ENCODE measurements around the gene ADAMTS2.

The ADAMTS2 gene

DNA sequence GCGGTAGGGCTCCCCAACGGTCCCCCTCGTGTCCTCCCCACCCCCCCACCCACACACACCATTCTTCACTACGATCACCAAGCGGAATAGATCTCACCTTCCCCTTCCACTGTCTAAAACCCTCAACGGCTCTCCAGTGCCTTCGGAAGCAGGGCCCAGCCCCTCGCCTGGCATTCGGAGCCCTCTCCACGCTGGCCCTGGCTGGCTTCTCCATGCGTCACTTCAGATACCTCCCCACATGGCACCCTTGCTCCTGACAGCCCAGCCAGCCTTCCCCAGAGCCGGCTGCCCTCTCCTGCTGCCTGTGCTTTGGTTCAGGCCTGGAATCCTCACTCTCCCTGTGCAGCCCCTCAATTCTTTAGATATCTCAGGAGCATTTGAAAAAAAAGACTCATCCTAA, 158.5 kb downstream of the ADAMTS2 start:
- Histone ChIP-seq H3K36me3 (ENCODE audit: control insufficient read depth in 1 of 2, insufficient read depth in 2 of 2, low read depth in 1 of 2, low read length in 2 of 2) (no peaks in the 10 kb centered on the region), H3K9me3 (ENCODE audit: control insufficient read depth, low read length) (no peaks in the 10 kb centered on the region), H3K79me1 (replicated peaks; ENCODE audit: low read length, poor library complexity, severe bottlenecking) (no peaks in the 10 kb centered on the region), H2AFZ (ENCODE audit: low read depth, low read length) (no peak overlapping the region), H3K4me3 (ENCODE audit: insufficient read depth in 1 of 2, low read depth in 1 of 2, low read length in 2 of 2) (no peak overlapping the region), H3K27me3 (ENCODE audit: control insufficient read depth in 1 of 2, insufficient read depth in 1 of 2, low read length in 2 of 2) (no peaks in the 10 kb centered on the region), H3K4ac (ENCODE audit: low read depth in 1 of 2, low read length in 2 of 2) (no peak overlapping the region), H3K14ac (ENCODE audit: low read length in 2 of 2) (peak overlapping the region; percentile 27 to 82), H2BK15ac (ENCODE audit: low read depth, poor library complexity, severe bottlenecking) (no peak overlapping the region), H4K91ac (ENCODE audit: low read length) (no peak overlapping the region), H3K23ac (ENCODE audit: low read length in 2 of 2) (no peak overlapping the region), H3K27ac (ENCODE audit: low read length, poor library complexity, severe bottlenecking) (no peak overlapping the region), H2BK12ac (ENCODE audit: low read length in 2 of 2) (no peak overlapping the region), H2BK5ac (ENCODE audit: low read depth, low read length, poor library complexity, severe bottlenecking) (no peak overlapping the region), H4K8ac (ENCODE audit: low read length) (no peak overlapping the region), H2AK5ac (ENCODE audit: low read length, severe bottlenecking) (no peak overlapping the region), H3K9ac (ENCODE audit: low read length) (no peak overlapping the region), H2BK120ac (ENCODE audit: low read depth, low read length) (no peak overlapping the region), H3K4me1 (ENCODE audit: control insufficient read depth, insufficient read depth, low read depth, low read length) (no peaks in the 10 kb centered on the region), H3K18ac (ENCODE audit: low read depth in 1 of 2, low read length in 2 of 2) (peak overlapping the region in 1 of 2 experiments; percentile 73), H3K4me2 (ENCODE audit: low read length, poor library complexity, severe bottlenecking) (no peak overlapping the region)
- no peak for DNase-seq
- WGBS, result 82% methylated on average over 12 of the region's 12 CpGs

DNA sequence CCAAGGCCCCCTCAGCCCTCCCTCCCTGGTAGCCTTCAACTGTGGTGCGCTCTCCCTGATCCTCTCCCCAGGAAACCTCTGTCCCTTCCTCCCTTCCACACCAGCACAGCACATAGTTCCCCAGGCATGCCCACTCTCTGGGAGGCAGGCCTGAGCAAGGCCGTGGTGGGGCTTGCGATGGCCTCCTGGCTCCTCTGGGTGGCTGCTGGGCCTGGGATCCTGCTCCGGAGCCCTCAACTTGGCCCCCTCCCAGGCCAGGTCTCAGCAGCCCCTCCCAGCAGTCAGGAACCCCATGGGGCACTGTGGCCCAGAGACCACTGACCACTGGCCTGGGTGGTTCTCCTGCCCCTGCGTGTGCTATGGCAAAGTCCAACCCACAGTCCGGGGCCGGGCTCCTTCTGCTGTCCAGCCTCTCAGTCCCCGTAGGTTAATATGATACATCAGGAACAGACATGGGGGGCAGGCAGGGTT, 159.3 kb downstream of the ADAMTS2 start:
- Histone ChIP-seq H3K14ac (ENCODE audit: low read length in 2 of 2) (peak overlapping the region in 1 of 2 experiments; percentile 89), H2BK12ac (ENCODE audit: low read length in 2 of 2) (peak overlapping the region in 1 of 2 experiments; percentile 54), H3K18ac (ENCODE audit: low read depth in 1 of 2, low read length in 2 of 2) (peak overlapping the region; percentile 38 to 57), H3K4me1 (ENCODE audit: control insufficient read depth, insufficient read depth, low read depth, low read length) (no peaks in the 10 kb centered on the region), H3K4me3 (ENCODE audit: insufficient read depth in 1 of 2, low read depth in 1 of 2, low read length in 2 of 2) (no peak overlapping the region), H3K4me2 (ENCODE audit: low read length, poor library complexity, severe bottlenecking) (no peak overlapping the region), H3K23ac (ENCODE audit: low read length in 2 of 2) (no peak overlapping the region), H2BK5ac (ENCODE audit: low read depth, low read length, poor library complexity, severe bottlenecking) (no peak overlapping the region), H3K79me1 (replicated peaks; ENCODE audit: low read length, poor library complexity, severe bottlenecking) (no peaks in the 10 kb centered on the region), H2AK5ac (ENCODE audit: low read length, severe bottlenecking) (no peak overlapping the region), H3K27ac (ENCODE audit: low read length, poor library complexity, severe bottlenecking) (no peak overlapping the region), H2AFZ (ENCODE audit: low read depth, low read length) (no peak overlapping the region), H2BK120ac (ENCODE audit: low read depth, low read length) (no peak overlapping the region), H3K9ac (ENCODE audit: low read length) (no peak overlapping the region), H4K91ac (ENCODE audit: low read length) (peak overlapping the region; percentile 62), H4K8ac (ENCODE audit: low read length) (peak overlapping the region; percentile 4), H3K4ac (ENCODE audit: low read depth in 1 of 2, low read length in 2 of 2) (no peak overlapping the region), H3K27me3 (ENCODE audit: control insufficient read depth in 1 of 2, insufficient read depth in 1 of 2, low read length in 2 of 2) (no peaks in the 10 kb centered on the region), H3K36me3 (ENCODE audit: control insufficient read depth in 1 of 2, insufficient read depth in 2 of 2, low read depth in 1 of 2, low read length in 2 of 2) (peaks cover 0 to 7% of the 10 kb centered on the region in 2 experiments), H3K9me3 (ENCODE audit: control insufficient read depth, low read length) (no peaks in the 10 kb centered on the region), H2BK15ac (ENCODE audit: low read depth, poor library complexity, severe bottlenecking) (no peak overlapping the region)
- WGBS, result 91% methylated on average over 8 of the region's 8 CpGs
- no peak for DNase-seq

GRCh38 chr5:179185256-179185940, 159.9 kb downstream of the ADAMTS2 start:
- peak overlapping the region in 1 of 2 experiments; percentile 57 for H3K18ac ChIP-seq (ENCODE audit: low read depth in 1 of 2, low read length in 2 of 2)
- H2AFZ ChIP-seq (ENCODE audit: low read depth, low read length), result no peak overlapping the region
- H3K14ac ChIP-seq (ENCODE audit: low read length in 2 of 2), result peak overlapping the region in 1 of 2 experiments; percentile 89
- no peaks in the 10 kb centered on the region for H3K79me1 ChIP-seq (replicated peaks; ENCODE audit: low read length, poor library complexity, severe bottlenecking)
- H3K23ac ChIP-seq (ENCODE audit: low read length in 2 of 2), result peak overlapping the region in 1 of 2 experiments; percentile 51
- H3K27ac ChIP-seq (ENCODE audit: low read length, poor library complexity, severe bottlenecking), result no peak overlapping the region
- H3K4ac ChIP-seq (ENCODE audit: low read depth in 1 of 2, low read length in 2 of 2), result no peak overlapping the region
- H4K91ac ChIP-seq (ENCODE audit: low read length), result no peak overlapping the region
- no peaks in the 10 kb centered on the region for H3K9me3 ChIP-seq (ENCODE audit: control insufficient read depth, low read length)
- no peak for DNase-seq
- no peak overlapping the region for H2BK120ac ChIP-seq (ENCODE audit: low read depth, low read length)
- H3K36me3 ChIP-seq (ENCODE audit: control insufficient read depth in 1 of 2, insufficient read depth in 2 of 2, low read depth in 1 of 2, low read length in 2 of 2), result peaks cover 0 to 13% of the 10 kb centered on the region in 2 experiments
- H4K8ac ChIP-seq (ENCODE audit: low read length), result no peak overlapping the region
- peak overlapping the region in 1 of 2 experiments; percentile 54 for H2BK12ac ChIP-seq (ENCODE audit: low read length in 2 of 2)
- no peak overlapping the region for H3K4me2 ChIP-seq (ENCODE audit: low read length, poor library complexity, severe bottlenecking)
- H2BK5ac ChIP-seq (ENCODE audit: low read depth, low read length, poor library complexity, severe bottlenecking), result no peak overlapping the region
- H3K4me1 ChIP-seq (ENCODE audit: control insufficient read depth, insufficient read depth, low read depth, low read length), result no peaks in the 10 kb centered on the region
- H2AK5ac ChIP-seq (ENCODE audit: low read length, severe bottlenecking), result no peak overlapping the region
- H3K27me3 ChIP-seq (ENCODE audit: control insufficient read depth in 1 of 2, insufficient read depth in 1 of 2, low read length in 2 of 2), result no peaks in the 10 kb centered on the region
- no peak overlapping the region for H3K4me3 ChIP-seq (ENCODE audit: insufficient read depth in 1 of 2, low read depth in 1 of 2, low read length in 2 of 2)
- 89% methylated on average over 16 of the region's 16 CpGs for WGBS
- no peak overlapping the region for H3K9ac ChIP-seq (ENCODE audit: low read length)
- no peak overlapping the region for H2BK15ac ChIP-seq (ENCODE audit: low read depth, poor library complexity, severe bottlenecking)

DNA sequence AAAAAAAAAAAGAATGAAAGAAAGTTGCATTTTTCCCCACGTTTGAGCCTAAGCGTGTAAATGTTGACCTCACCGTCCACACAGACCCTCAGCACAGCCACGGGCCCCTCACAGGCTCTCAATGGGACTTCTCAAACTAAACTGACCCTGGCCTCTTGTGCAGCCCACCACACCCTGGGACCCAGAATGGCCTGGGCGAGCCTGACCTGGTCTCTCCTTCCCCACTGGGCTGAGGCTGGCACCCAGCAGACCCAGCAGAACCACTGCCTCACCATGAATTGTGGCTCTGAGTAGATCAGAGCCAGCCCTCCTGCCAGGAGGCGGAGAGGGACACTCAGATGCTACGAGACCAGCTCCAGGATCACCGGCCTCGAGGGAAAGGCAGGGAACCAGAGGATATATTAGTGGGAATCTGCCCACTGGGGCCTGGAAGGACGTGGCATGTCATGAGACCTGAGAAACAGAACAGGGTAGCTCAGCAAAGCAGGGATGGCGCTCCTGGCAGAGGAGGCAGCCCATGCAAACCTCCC, 160.7 kb downstream of the ADAMTS2 start:
- Histone ChIP-seq H3K4me1 (ENCODE audit: control insufficient read depth, insufficient read depth, low read depth, low read length) (no peaks in the 10 kb centered on the region), H2BK120ac (ENCODE audit: low read depth, low read length) (no peak overlapping the region), H3K27me3 (ENCODE audit: control insufficient read depth in 1 of 2, insufficient read depth in 1 of 2, low read length in 2 of 2) (no peaks in the 10 kb centered on the region), H3K4ac (ENCODE audit: low read depth in 1 of 2, low read length in 2 of 2) (no peak overlapping the region), H3K27ac (ENCODE audit: low read length, poor library complexity, severe bottlenecking) (no peak overlapping the region), H2AFZ (ENCODE audit: low read depth, low read length) (no peak overlapping the region), H2AK5ac (ENCODE audit: low read length, severe bottlenecking) (no peak overlapping the region), H3K14ac (ENCODE audit: low read length in 2 of 2) (no peak overlapping the region), H3K79me1 (replicated peaks; ENCODE audit: low read length, poor library complexity, severe bottlenecking) (no peaks in the 10 kb centered on the region), H2BK12ac (ENCODE audit: low read length in 2 of 2) (peak overlapping the region in 1 of 2 experiments; percentile 29), H4K91ac (ENCODE audit: low read length) (no peak overlapping the region), H4K8ac (ENCODE audit: low read length) (no peak overlapping the region), H2BK15ac (ENCODE audit: low read depth, poor library complexity, severe bottlenecking) (no peak overlapping the region), H2BK5ac (ENCODE audit: low read depth, low read length, poor library complexity, severe bottlenecking) (no peak overlapping the region), H3K4me3 (ENCODE audit: insufficient read depth in 1 of 2, low read depth in 1 of 2, low read length in 2 of 2) (no peak overlapping the region), H3K36me3 (ENCODE audit: control insufficient read depth in 1 of 2, insufficient read depth in 2 of 2, low read depth in 1 of 2, low read length in 2 of 2) (peaks cover 0 to 21% of the 10 kb centered on the region in 2 experiments), H3K9me3 (ENCODE audit: control insufficient read depth, low read length) (peaks cover 3% of the 10 kb centered on the region), H3K4me2 (ENCODE audit: low read length, poor library complexity, severe bottlenecking) (no peak overlapping the region), H3K9ac (ENCODE audit: low read length) (no peak overlapping the region), H3K18ac (ENCODE audit: low read depth in 1 of 2, low read length in 2 of 2) (no peak overlapping the region), H3K23ac (ENCODE audit: low read length in 2 of 2) (no peak overlapping the region)
- 89% methylated on average over 11 of the region's 11 CpGs for WGBS
- no peak for DNase-seq
